Natural killer cell (primary cell): Measurements from ENCODE around the gene GPC5. TPM values are rescaled to one million over a fixed set of nuclear protein-coding genes. Genes with fewer than 3 reads are reported as not detected.

Experiments
- ATAC-seq, 3 donors: fragments of 150-1000 bp in 2 of 3; fragments of 200-7000 bp in 1 of 3; cut with Tn5 transposase; 1 replicate in 1 of 3; 2 replicates in 2 of 3; pipeline ENCODE4 v1.10.0; 2021; ENCODE audit warnings: mild to moderate bottlenecking in 2 of 3, moderate library complexity in 2 of 3
- DNase-seq, 2 donors: peaks; one replicate each; pipeline versions ENCODE4 v3.0.0 to v3.0.0-alpha.2; 2013 to 2021; ENCODE audit warnings: mixed read lengths in 1 of 2
- H3K27ac ChIP-seq: one replicate; pipeline ENCODE4 v1.5.1; 2013; ENCODE audit warnings: mild to moderate bottlenecking, low read length
- H3K27me3 ChIP-seq: one replicate; pipeline ENCODE4 v1.6.1; 2013; ENCODE audit warnings: low read length; ENCODE audit not compliant: control insufficient read depth, insufficient read depth
- H3K36me3 ChIP-seq: one replicate; pipeline ENCODE4 v1.6.1; 2013; ENCODE audit warnings: low read length; ENCODE audit not compliant: control insufficient read depth, insufficient read depth
- H3K4me1 ChIP-seq: one replicate; pipeline ENCODE4 v1.6.1; 2013; ENCODE audit warnings: low read length; ENCODE audit not compliant: control insufficient read depth, insufficient read depth
- H3K4me3 ChIP-seq: one replicate; pipeline ENCODE4 v1.5.1; 2013; ENCODE audit warnings: low read length
- H3K9me3 ChIP-seq: one replicate; pipeline ENCODE4 v1.6.1; 2013; ENCODE audit warnings: low read length; ENCODE audit not compliant: control insufficient read depth, insufficient read depth
- H3K27ac Mint-ChIP-seq, 2 donors: one replicate each; pipeline ENCODE4 v1.8.0; 2022; ENCODE audit warnings: mild to moderate bottlenecking in 2 of 2, mixed read lengths in 2 of 2, moderate library complexity in 1 of 2
- H3K27me3 Mint-ChIP-seq, 2 donors: one replicate each; pipeline ENCODE4 v1.8.0; 2022; ENCODE audit warnings: low read depth in 2 of 2, mixed read lengths in 2 of 2
- H3K36me3 Mint-ChIP-seq: one replicate; pipeline ENCODE4 v1.8.0; 2022; ENCODE audit warnings: mixed read lengths
- H3K4me1 Mint-ChIP-seq, 2 donors: one replicate each; pipeline ENCODE4 v1.8.0; 2022; ENCODE audit warnings: mixed read lengths in 2 of 2
- H3K4me3 Mint-ChIP-seq: one replicate; pipeline ENCODE4 v1.8.0; 2022; ENCODE audit warnings: mild to moderate bottlenecking, moderate library complexity, mixed read lengths
- H3K9me3 Mint-ChIP-seq, 2 donors: one replicate each; pipeline ENCODE4 v1.8.0; 2022; ENCODE audit warnings: mixed read lengths in 2 of 2
- CTCF ChIP-seq: fragments of 200-600 bp; IDR thresholded peaks from one replicate; pipeline ENCODE4 v1.8.0; 2022; ENCODE audit warnings: antibody characterized with exemption
- WGBS: methylation state at CpG from one replicate; pipeline ENCODE4 v1.1.7; 2013; ENCODE audit warnings: missing lambda C conversion rate; ENCODE audit not compliant: insufficient coverage; 5-methylcytosine and 5-hydroxymethylcytosine counted together
- intact Hi-C: fragments of 100-400 bp; cut with micrococcal nuclease; formaldehyde crosslinking; loops from one replicate; pipeline ENCODE4 v1.14.2; 2022
- total RNA-seq, 4 donors: library from RNA; stranded (reverse); fragments of 120-200 nt in 1 of 4; gene quantifications; one replicate each; pipeline versions ENCODE4 v1.2.3 to v1.2.4, GENCODE V29; 2013 to 2022

The GPC5 gene
- total RNA-seq, 3 donors from 2014 or later (not counting 1 experiment from before 2014, with no cell fraction given): not detected

- Histone ChIP-seq H3K4me1 (no peaks in the 10 kb centered on the region), H3K36me3 (no peaks in the 10 kb centered on the region), H3K9me3 (peaks cover 8% of the 10 kb centered on the region), H3K4me3 (no peak overlapping the region), H3K27ac (no peak overlapping the region), H3K27me3 (no peaks in the 10 kb centered on the region)
- no peak for TF ChIP-seq CTCF
- DNase-seq (no peak), ATAC-seq (no peak)
- Mint-ChIP-seq H3K27me3 (no peaks in the 10 kb centered on the region), H3K36me3 (no peaks in the 10 kb centered on the region), H3K9me3 (peaks cover 15 to 24% of the 10 kb centered on the region in 2 donors), H3K4me1 (no peaks in the 10 kb centered on the region), H3K4me3 (no peak overlapping the region), H3K27ac (no peak overlapping the region)
- intact Hi-C loops: no loop called here
Observed at GRCh38 chr13:92460479-92460878, 1062.1 kb downstream of the GPC5 start.

GRCh38 chr13:92461402-92461801 lies 1063.0 kb downstream of the GPC5 start:
- intact Hi-C loops: no loop called here
- ATAC-seq: no peak

GRCh38 chr13:92461831-92462230 lies 1063.4 kb downstream of the GPC5 start:
- H3K27ac ChIP-seq: no peak overlapping the region
- intact Hi-C loops: no loop called here
- no peak for ATAC-seq
- no peak for TF ChIP-seq CTCF
- H3K4me1 Mint-ChIP-seq: no peaks in the 10 kb centered on the region
- WGBS: 81% methylated on average over 5 of the region's 5 CpGs
- H3K27me3 Mint-ChIP-seq: no peaks in the 10 kb centered on the region
- H3K27me3 ChIP-seq: no peaks in the 10 kb centered on the region
- no peaks in the 10 kb centered on the region for H3K36me3 ChIP-seq
- no peaks in the 10 kb centered on the region for H3K4me1 ChIP-seq
- H3K9me3 ChIP-seq: peaks cover 8% of the 10 kb centered on the region
- no peak overlapping the region for H3K4me3 ChIP-seq
- DNase-seq: no peak
- H3K4me3 Mint-ChIP-seq: no peak overlapping the region
- H3K9me3 Mint-ChIP-seq: peaks cover 8 to 19% of the 10 kb centered on the region in 2 donors
- H3K36me3 Mint-ChIP-seq: no peaks in the 10 kb centered on the region
- no peak overlapping the region for H3K27ac Mint-ChIP-seq

More at GRCh38 chr13:92461402-92461801, 1063.0 kb downstream of the GPC5 start:
- no peak overlapping the region for H3K27ac Mint-ChIP-seq
- no peak for TF ChIP-seq CTCF
- peaks cover 12 to 23% of the 10 kb centered on the region in 2 donors for H3K9me3 Mint-ChIP-seq
- no peaks in the 10 kb centered on the region for H3K36me3 Mint-ChIP-seq
- no peak for DNase-seq
- H3K4me3 ChIP-seq: no peak overlapping the region
- WGBS: 92% methylated on average over 2 of the region's 3 CpGs
- no peaks in the 10 kb centered on the region for H3K27me3 ChIP-seq
- no peak overlapping the region for H3K4me3 Mint-ChIP-seq
- H3K4me1 ChIP-seq: no peaks in the 10 kb centered on the region
- H3K27me3 Mint-ChIP-seq: no peaks in the 10 kb centered on the region
- peaks cover 8% of the 10 kb centered on the region for H3K9me3 ChIP-seq
- no peaks in the 10 kb centered on the region for H3K4me1 Mint-ChIP-seq
- no peak overlapping the region for H3K27ac ChIP-seq
- H3K36me3 ChIP-seq: no peaks in the 10 kb centered on the region

- WGBS: 65% methylated on average over 6 of the region's 7 CpGs
- Mint-ChIP-seq H3K4me1 (no peaks in the 10 kb centered on the region), H3K27ac (no peak overlapping the region), H3K4me3 (no peak overlapping the region), H3K27me3 (no peaks in the 10 kb centered on the region), H3K9me3 (peaks cover 6 to 14% of the 10 kb centered on the region in 2 donors), H3K36me3 (no peaks in the 10 kb centered on the region)
- no peaks in the 10 kb centered on the region for H3K4me1 ChIP-seq
- peaks cover 8% of the 10 kb centered on the region for H3K9me3 ChIP-seq
- no peaks in the 10 kb centered on the region for H3K27me3 ChIP-seq
- no peak for TF ChIP-seq CTCF
- H3K36me3 ChIP-seq: no peaks in the 10 kb centered on the region
- no peak overlapping the region for H3K27ac ChIP-seq
- DNase-seq: no peak
- H3K4me3 ChIP-seq: no peak overlapping the region
- ATAC-seq: no peak
- intact Hi-C loops: no loop called here
Observed at GRCh38 chr13:92463134-92463533, 1064.7 kb downstream of the GPC5 start.
